Neuronal stem cell (in vitro differentiated cells): ENCODE data around the gene GNAQ.

Experiments
- DNase-seq: peaks from one replicate; pipeline ENCODE4 v3.0.0-alpha.2; 2013; ENCODE audit warnings: low spot score
- H2AFZ ChIP-seq: one replicate; pipeline ENCODE4 v1.6.1; 2013; ENCODE audit warnings: mild to moderate bottlenecking, low read length, inconsistent platforms
- H2AK5ac ChIP-seq: 2 replicates; pipeline ENCODE4 v1.6.1; 2013; ENCODE audit warnings: low read depth, mild to moderate bottlenecking, inconsistent platforms, low read length, moderate library complexity, mixed read lengths
- H2BK120ac ChIP-seq: 2 replicates; pipeline ENCODE4 v1.6.1; 2013; ENCODE audit warnings: low read depth, mild to moderate bottlenecking, inconsistent platforms, low read length, moderate library complexity, mixed read lengths
- H2BK12ac ChIP-seq: one replicate; pipeline ENCODE4 v1.6.1; 2013; ENCODE audit warnings: low read length, inconsistent platforms
- H2BK15ac ChIP-seq: 2 replicates; pipeline ENCODE4 v1.6.1; 2013; ENCODE audit warnings: mild to moderate bottlenecking, low read length, inconsistent platforms, mixed read lengths
- H2BK5ac ChIP-seq: one replicate; pipeline ENCODE4 v1.6.1; 2013; ENCODE audit warnings: inconsistent platforms, mild to moderate bottlenecking, low read length, moderate library complexity
- H3K14ac ChIP-seq: one replicate; pipeline ENCODE4 v1.6.1; 2013; ENCODE audit warnings: low read length, inconsistent platforms
- H3K18ac ChIP-seq: 2 replicates; pipeline ENCODE4 v1.6.1; 2013; ENCODE audit warnings: low read length, inconsistent platforms
- H3K23ac ChIP-seq: 2 replicates; pipeline ENCODE4 v1.6.1; 2013; ENCODE audit warnings: low read depth, mild to moderate bottlenecking, mixed read lengths, low read length, inconsistent platforms; ENCODE audit not compliant: poor library complexity
- H3K27ac ChIP-seq: replicated peaks from 3 replicates; pipeline ENCODE4 v1.5.1; 2013; ENCODE audit warnings: low read length, inconsistent platforms
- H3K27me3 ChIP-seq, 3 experiments: 2 replicates each; pipeline ENCODE4 v1.6.1; 2013; ENCODE audit warnings: low read length in 3 of 3, mild to moderate bottlenecking in 2 of 3, inconsistent platforms in 1 of 3, low read depth in 1 of 3, mixed read lengths in 1 of 3, moderate library complexity in 1 of 3; ENCODE audit not compliant: control insufficient read depth in 3 of 3, insufficient read depth in 3 of 3
- H3K36me3 ChIP-seq, 2 donors: replicated peaks in 1 of 2; 2 replicates each; pipeline ENCODE4 v1.6.1; 2013; ENCODE audit warnings: low read length in 2 of 2; ENCODE audit not compliant: control insufficient read depth in 2 of 2, insufficient read depth in 2 of 2
- H3K4ac ChIP-seq: 2 replicates; pipeline ENCODE4 v1.6.1; 2013; ENCODE audit warnings: inconsistent platforms, mild to moderate bottlenecking, low read length, moderate library complexity
- H3K4me1 ChIP-seq, 2 donors: 1 replicate in 1 of 2; 2 replicates in 1 of 2; pipeline ENCODE4 v1.6.1; 2013; ENCODE audit warnings: low read length in 2 of 2, low read depth in 1 of 2; ENCODE audit not compliant: control insufficient read depth in 2 of 2, insufficient read depth in 1 of 2
- H3K4me2 ChIP-seq: one replicate; pipeline ENCODE4 v1.6.1; 2013; ENCODE audit warnings: mild to moderate bottlenecking, low read length, inconsistent platforms; ENCODE audit not compliant: insufficient read depth, poor library complexity, severe bottlenecking
- H3K4me3 ChIP-seq, 2 donors: 2 replicates each; pipeline ENCODE4 v1.5.1; 2013; ENCODE audit warnings: low read length in 2 of 2, mild to moderate bottlenecking in 2 of 2, inconsistent platforms in 1 of 2, moderate library complexity in 1 of 2
- H3K79me1 ChIP-seq: one replicate; pipeline ENCODE4 v1.6.1; 2013; ENCODE audit warnings: low read depth, mild to moderate bottlenecking, inconsistent platforms, low read length, moderate library complexity
- H3K9ac ChIP-seq: one replicate; pipeline ENCODE4 v1.6.1; 2013; ENCODE audit warnings: mild to moderate bottlenecking, low read depth, low read length, inconsistent platforms; ENCODE audit not compliant: poor library complexity
- H3K9me3 ChIP-seq, 2 donors: replicated peaks in 1 of 2; 2 replicates each; pipeline versions ENCODE3 to v1.6.1; 2013; ENCODE audit warnings: low read length in 2 of 2, mild to moderate bottlenecking in 2 of 2, inconsistent platforms in 1 of 2, low read depth in 1 of 2, mixed read lengths in 1 of 2, moderate library complexity in 1 of 2; ENCODE audit not compliant: control insufficient read depth in 2 of 2, insufficient read depth in 1 of 2
- H4K8ac ChIP-seq: one replicate; pipeline ENCODE4 v1.6.1; 2013; ENCODE audit warnings: low read depth, mild to moderate bottlenecking, inconsistent platforms, low read length, moderate library complexity
- H4K91ac ChIP-seq: one replicate; pipeline ENCODE4 v1.6.1; 2013; ENCODE audit warnings: low read length, low read depth, mild to moderate bottlenecking, inconsistent platforms; ENCODE audit not compliant: poor library complexity
- WGBS, 2 donors: extraction: QIAGEN DNeasy Blood & Tissue Kit; methylation state at CpG; one replicate each; pipeline ENCODE4 v1.1.7; 2013; ENCODE audit warnings: missing lambda C conversion rate in 2 of 2, mixed read lengths in 1 of 2; ENCODE audit not compliant: insufficient read length in 2 of 2, insufficient replicate concordance in 1 of 2; ENCODE audit errors: extremely low coverage in 2 of 2; 5-methylcytosine and 5-hydroxymethylcytosine counted together

Gene GNAQ

GRCh38 chr9:77748214-77748772, 283.3 kb downstream of the GNAQ start:
- no peak overlapping the region for H2BK5ac ChIP-seq
- no peak overlapping the region for H3K4me2 ChIP-seq
- no peaks in the 10 kb centered on the region for H3K4me1 ChIP-seq
- H2AK5ac ChIP-seq: no peak overlapping the region
- no peak overlapping the region for H4K91ac ChIP-seq
- H3K79me1 ChIP-seq: no peaks in the 10 kb centered on the region
- no peak overlapping the region for H3K18ac ChIP-seq
- H2AFZ ChIP-seq: no peak overlapping the region
- H3K9ac ChIP-seq: no peak overlapping the region
- peaks cover 0 to 8% of the 10 kb centered on the region in 2 donors for H3K9me3 ChIP-seq
- H2BK15ac ChIP-seq: no peak overlapping the region
- DNase-seq: no peak
- H4K8ac ChIP-seq: no peak overlapping the region
- H3K27me3 ChIP-seq: no peaks in the 10 kb centered on the region
- H3K23ac ChIP-seq: no peak overlapping the region
- H3K4ac ChIP-seq: no peak overlapping the region
- H3K27ac ChIP-seq: no peak overlapping the region
- no peak overlapping the region for H2BK12ac ChIP-seq
- H3K4me3 ChIP-seq: no peak overlapping the region
- peaks cover 0 to 8% of the 10 kb centered on the region in 2 donors for H3K36me3 ChIP-seq
- no peak overlapping the region for H2BK120ac ChIP-seq
- no peak overlapping the region for H3K14ac ChIP-seq

- H3K4ac ChIP-seq: no peak overlapping the region
- H2BK15ac ChIP-seq: no peak overlapping the region
- H3K27ac ChIP-seq: no peak overlapping the region
- H3K9me3 ChIP-seq: peaks cover 0 to 8% of the 10 kb centered on the region in 2 donors
- H4K91ac ChIP-seq: no peak overlapping the region
- H3K9ac ChIP-seq: no peak overlapping the region
- peaks cover 0 to 8% of the 10 kb centered on the region in 2 donors for H3K36me3 ChIP-seq
- H4K8ac ChIP-seq: no peak overlapping the region
- no peak overlapping the region for H2AFZ ChIP-seq
- no peaks in the 10 kb centered on the region for H3K27me3 ChIP-seq
- no peak overlapping the region for H2AK5ac ChIP-seq
- DNase-seq: no peak
- no peak overlapping the region for H3K14ac ChIP-seq
- no peak overlapping the region for H3K23ac ChIP-seq
- no peak overlapping the region for H2BK12ac ChIP-seq
- H3K4me1 ChIP-seq: no peaks in the 10 kb centered on the region
- H3K79me1 ChIP-seq: no peaks in the 10 kb centered on the region
- no peak overlapping the region for H2BK5ac ChIP-seq
- H3K4me2 ChIP-seq: no peak overlapping the region
- H3K18ac ChIP-seq: no peak overlapping the region
- H3K4me3 ChIP-seq: no peak overlapping the region
- H2BK120ac ChIP-seq: no peak overlapping the region
Observed at GRCh38 chr9:77747163-77747562, 284.4 kb downstream of the GNAQ start.

GRCh38 chr9:77744841-77745430, 286.7 kb downstream of the GNAQ start:
- Histone ChIP-seq H3K36me3 (peaks cover 0 to 8% of the 10 kb centered on the region in 2 donors), H2BK12ac (no peak overlapping the region), H4K91ac (no peak overlapping the region), H3K23ac (no peak overlapping the region), H3K4me3 (no peak overlapping the region), H2BK15ac (no peak overlapping the region), H2BK5ac (no peak overlapping the region), H3K4me1 (no peaks in the 10 kb centered on the region), H2AFZ (no peak overlapping the region), H3K27me3 (no peaks in the 10 kb centered on the region), H3K4ac (no peak overlapping the region), H3K14ac (no peak overlapping the region), H3K9me3 (peaks cover 0 to 8% of the 10 kb centered on the region in 2 donors), H4K8ac (no peak overlapping the region), H3K9ac (no peak overlapping the region), H3K4me2 (no peak overlapping the region), H3K27ac (no peak overlapping the region), H2BK120ac (no peak overlapping the region), H3K79me1 (no peaks in the 10 kb centered on the region), H2AK5ac (no peak overlapping the region), H3K18ac (no peak overlapping the region)
- no peak for DNase-seq
- WGBS, 2 donors: no CpG with 5 or more reads among the region's 6 CpGs

GRCh38 chr9:77743386-77743785, 288.2 kb downstream of the GNAQ start:
- DNase-seq: no peak
- no CpG with 5 or more reads among the region's 1 CpG for WGBS, 2 donors
- Histone ChIP-seq H3K4ac (no peak overlapping the region), H4K91ac (no peak overlapping the region), H3K4me2 (no peak overlapping the region), H3K36me3 (no peaks in the 10 kb centered on the region), H2BK5ac (no peak overlapping the region), H2BK120ac (no peak overlapping the region), H3K18ac (no peak overlapping the region), H3K14ac (no peak overlapping the region), H3K4me1 (no peaks in the 10 kb centered on the region), H3K79me1 (no peaks in the 10 kb centered on the region), H3K4me3 (no peak overlapping the region), H2AFZ (no peak overlapping the region), H2BK15ac (no peak overlapping the region), H3K23ac (no peak overlapping the region), H3K27ac (no peak overlapping the region), H2BK12ac (no peak overlapping the region), H3K27me3 (no peaks in the 10 kb centered on the region), H4K8ac (no peak overlapping the region), H3K9me3 (peaks cover 0 to 8% of the 10 kb centered on the region in 2 donors), H3K9ac (no peak overlapping the region), H2AK5ac (no peak overlapping the region)
